Coronary artery (tissue), 2 donors: Measurements from ENCODE around the gene DNAI2.

Experiments used
- DNase-seq: peaks from one replicate; pipeline ENCODE4 v3.0.0-alpha.2; 2017; ENCODE audit warnings: low spot score
- H3K27ac ChIP-seq, 2 donors: fragments of 200-600 bp; sonication (generic); one replicate each; pipeline ENCODE4 v1.5.1; 2016 to 2019
- H3K4me3 ChIP-seq: fragments of 200-600 bp; sonication (generic); 2 replicates; pipeline ENCODE4 v1.5.1; 2016; ENCODE audit warnings: mild to moderate bottlenecking, moderate library complexity
- CTCF ChIP-seq: fragments of 200-600 bp; sonication (generic); IDR thresholded peaks from one replicate; pipeline ENCODE4 v1.5.1; 2019; ENCODE audit warnings: antibody characterized with exemption

Gene DNAI2

GRCh38 chr17:74239172-74239571 lies 34.9 kb upstream of the DNAI2 start:
- Histone ChIP-seq H3K27ac (no peak overlapping the region), H3K4me3 (no peak overlapping the region)
- no peak for TF ChIP-seq CTCF
- no peak for DNase-seq

DNA sequence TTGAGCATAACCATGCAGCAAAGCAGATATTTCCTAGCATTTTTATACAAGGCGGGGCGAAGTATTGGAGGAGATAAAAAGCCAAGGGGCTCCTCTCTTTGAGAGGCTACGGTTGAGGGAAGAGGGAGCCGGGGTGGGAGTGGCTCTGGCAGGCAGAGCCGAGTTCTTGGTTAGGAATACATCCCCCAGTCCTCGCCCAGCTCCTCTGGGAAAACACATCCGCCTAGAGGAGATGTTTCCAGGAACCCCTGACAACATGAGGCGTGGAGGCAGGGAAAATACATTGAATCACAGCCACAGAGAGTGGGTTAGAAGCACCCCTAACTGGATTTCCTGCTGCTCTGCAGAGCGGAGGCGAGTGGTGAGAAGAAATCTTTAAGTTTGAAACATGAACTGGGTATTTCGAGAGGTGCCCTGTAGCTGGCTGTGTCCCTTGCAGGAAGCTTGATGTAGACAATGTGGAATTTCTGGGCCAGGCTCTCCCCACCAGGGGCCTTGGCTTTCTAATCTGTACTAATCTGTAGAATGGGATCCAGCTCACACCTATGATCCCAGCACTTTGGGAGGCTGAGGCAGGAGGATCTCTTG lies 33.3 kb upstream of the DNAI2 start:
- DNase-seq, result no peak
- H3K27ac ChIP-seq, result peak overlapping the region in 1 of 2 donors; percentile 31
- H3K4me3 ChIP-seq, result no peak overlapping the region
- no peak for TF ChIP-seq CTCF

DNA sequence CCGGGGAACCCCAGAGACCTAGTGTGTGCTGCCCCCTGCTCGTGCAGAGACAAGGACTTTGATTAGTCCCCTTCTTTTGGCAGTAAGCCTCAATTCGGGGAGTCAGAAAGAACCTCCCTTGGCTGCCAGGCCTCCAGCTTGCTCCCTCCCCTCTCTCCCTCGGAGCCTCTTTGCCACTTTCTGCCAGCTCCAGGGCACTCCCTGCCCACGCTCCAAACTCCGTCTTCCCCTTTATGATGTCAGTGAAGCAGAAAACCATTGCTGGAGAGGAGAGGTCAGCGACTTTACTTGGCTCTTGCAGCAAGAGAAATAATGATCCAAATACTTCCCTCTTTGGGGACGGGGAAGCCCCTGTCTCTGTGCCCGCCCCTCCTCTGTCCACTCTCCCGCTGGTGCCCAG lies 32.6 kb upstream of the DNAI2 start:
- TF ChIP-seq CTCF, result no peak
- Histone ChIP-seq H3K27ac (peak overlapping the region in 1 of 2 donors; percentile 31), H3K4me3 (no peak overlapping the region)
- no peak for DNase-seq

DNA sequence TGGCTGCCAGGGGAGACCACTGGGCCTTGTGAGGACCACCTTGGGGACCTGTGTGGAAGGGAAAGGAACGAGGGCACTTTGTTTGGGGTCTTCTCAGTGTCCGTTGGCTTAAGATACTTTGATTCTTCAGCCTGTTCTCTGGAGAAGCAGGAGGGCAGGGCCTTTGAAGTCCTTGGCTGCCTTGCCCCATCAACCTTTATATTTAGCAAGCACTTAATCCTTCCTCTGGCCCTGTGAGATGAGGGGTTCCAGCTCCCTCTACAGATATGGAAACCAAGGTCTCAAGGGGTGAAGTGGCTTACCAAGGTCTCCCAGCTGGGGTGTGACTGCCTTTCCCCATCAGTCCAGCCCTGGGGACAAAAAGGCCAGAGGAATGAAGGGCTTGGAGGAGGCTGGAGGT lies 32.2 kb upstream of the DNAI2 start:
- no peak for TF ChIP-seq CTCF
- Histone ChIP-seq H3K27ac (no peak overlapping the region), H3K4me3 (no peak overlapping the region)
- DNase-seq, result no peak

DNA sequence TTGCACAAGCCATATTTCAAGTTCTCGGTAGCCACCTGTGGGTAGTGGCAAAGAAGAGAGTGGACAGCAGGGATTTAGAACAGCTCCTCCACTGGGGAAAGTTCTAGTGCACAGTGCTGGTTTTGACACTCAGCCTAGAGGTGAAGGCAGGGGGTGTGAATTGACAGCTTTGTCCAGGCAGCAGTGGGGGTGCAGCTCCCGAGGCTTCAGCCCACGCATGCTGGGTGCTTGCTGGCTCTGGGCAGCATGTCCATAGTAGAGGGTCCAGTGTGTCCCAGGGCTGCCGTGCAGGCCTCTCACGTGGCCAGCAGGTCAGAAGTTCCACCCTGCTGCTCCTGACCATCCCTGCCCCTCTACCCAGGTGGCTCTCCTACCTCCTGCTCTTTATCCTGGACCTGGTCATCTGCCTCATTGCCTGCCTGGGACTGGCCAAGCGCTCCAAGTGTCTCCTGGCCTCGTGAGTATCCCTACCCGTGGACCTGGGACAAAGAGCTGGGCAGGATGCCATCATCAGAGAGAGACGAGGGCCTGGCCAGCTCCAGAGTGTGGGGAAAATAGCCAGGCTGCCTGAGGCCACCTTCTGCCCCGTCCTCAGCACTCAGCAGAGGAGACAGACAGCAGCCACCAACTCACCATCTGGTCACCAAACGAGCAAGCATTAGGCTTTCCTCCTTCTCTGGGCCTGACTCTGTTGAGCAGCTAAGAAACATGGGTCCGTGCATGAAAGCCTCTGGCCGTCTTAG lies 30.9 kb upstream of the DNAI2 start:
- DNase-seq, result no peak
- no peak for TF ChIP-seq CTCF
- Histone ChIP-seq H3K27ac (no peak overlapping the region), H3K4me3 (no peak overlapping the region)

GRCh38 chr17:74244128-74244527 lies 29.9 kb upstream of the DNAI2 start:
- H3K4me3 ChIP-seq, result no peak overlapping the region
- no peak for TF ChIP-seq CTCF
- no peak for DNase-seq
- no peak overlapping the region for H3K27ac ChIP-seq

DNA sequence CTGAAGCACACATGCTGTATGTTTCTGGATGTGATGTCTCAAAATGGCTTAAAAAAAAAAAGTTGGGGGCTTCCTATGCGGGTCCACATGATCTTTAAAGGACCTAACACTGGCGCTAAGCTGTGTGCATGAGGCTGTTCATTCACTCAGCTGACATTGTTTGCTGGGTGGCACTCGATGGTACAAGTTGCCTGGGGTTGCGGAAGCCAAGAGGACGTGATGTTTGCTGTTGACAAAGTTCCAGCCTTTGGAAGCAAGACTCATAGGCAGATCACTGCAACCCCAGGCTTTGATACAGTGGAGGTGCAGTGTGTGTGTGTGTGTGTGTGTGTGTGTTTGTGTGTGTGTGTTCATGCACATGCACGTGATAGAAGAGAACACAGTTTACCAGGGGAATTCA lies 29.5 kb upstream of the DNAI2 start:
- no peak overlapping the region for H3K4me3 ChIP-seq
- no peak overlapping the region for H3K27ac ChIP-seq
- DNase-seq, result no peak
- no peak for TF ChIP-seq CTCF
